IMR-90 (cell line): ENCODE results near the gene CAMTA1. TPM values are rescaled to one million over a fixed set of nuclear protein-coding genes. Genes with fewer than 3 reads are reported as not detected.
A peak's percentile ranks its signal among the peaks of the same experiment; 100 is the strongest.

Source experiments
- ATAC-seq: fragments of 200-7000 bp; cut with Tn5 transposase; 2 replicates; pipeline ENCODE4 v1.9.1; 2020; ENCODE audit warnings: low read depth, mild to moderate bottlenecking, moderate library complexity
- BruUV-seq: library from RNA; stranded (reverse); fragments of 400-500 nt; replicated peaks from 2 replicates; lab custom pipeline; 2021; lab: Mats Ljungman, UMichigan
- CTCF ChIA-PET: fragments of 300-600 bp; formaldehyde crosslinking; extraction: SDS; loops from one replicate; lab custom pipeline; 2021; ENCODE audit warnings: antibody characterized with exemption; lab: Yijun Ruan, JAX
- POLR2A ChIA-PET: fragments of 300-600 bp; sonication (Branson Sonifier 250); formaldehyde crosslinking; loops from one replicate; lab custom pipeline; 2022; ENCODE audit warnings: antibody characterized with exemption; ENCODE audit not compliant: unreplicated experiment; lab: Charles Lee
- DNase-seq: peaks from one replicate; pipeline ENCODE4 v3.0.0; 2013
- H2AFZ ChIP-seq: replicated peaks from 2 replicates; pipeline ENCODE3; 2013; ENCODE audit warnings: low read length, mild to moderate bottlenecking; ENCODE audit not compliant: poor library complexity
- H2AK5ac ChIP-seq: 2 replicates; pipeline ENCODE4 v1.6.1; 2013; ENCODE audit warnings: low read depth, low read length, inconsistent platforms
- H2AK9ac ChIP-seq: replicated peaks from 2 replicates; pipeline ENCODE3; 2013; ENCODE audit warnings: mild to moderate bottlenecking, low read depth, low read length, moderate library complexity; ENCODE audit not compliant: poor library complexity
- H2BK120ac ChIP-seq: 2 replicates; pipeline ENCODE4 v1.6.1; 2013; ENCODE audit warnings: low read depth, low read length, inconsistent platforms
- H2BK15ac ChIP-seq: 3 replicates; pipeline ENCODE4 v1.6.1; 2013; ENCODE audit warnings: low read depth, low read length, inconsistent platforms
- H2BK20ac ChIP-seq: 2 replicates; pipeline ENCODE4 v1.6.1; 2013; ENCODE audit warnings: low read depth, mild to moderate bottlenecking, inconsistent platforms, low read length, moderate library complexity
- H2BK5ac ChIP-seq: 2 replicates; pipeline ENCODE4 v1.6.1; 2013; ENCODE audit warnings: mild to moderate bottlenecking, low read depth, low read length, inconsistent platforms; ENCODE audit not compliant: poor library complexity, severe bottlenecking
- H3K14ac ChIP-seq: replicated peaks from 2 replicates; pipeline ENCODE4 v1.6.1; 2013; ENCODE audit warnings: low read depth, low read length, inconsistent platforms
- H3K18ac ChIP-seq: 2 replicates; pipeline ENCODE4 v1.6.1; 2013; ENCODE audit warnings: low read depth, low read length, control low read depth
- H3K23ac ChIP-seq: 2 replicates; pipeline ENCODE4 v1.6.1; 2013; ENCODE audit warnings: low read depth, low read length, inconsistent platforms
- H3K27ac ChIP-seq: 2 replicates; pipeline ENCODE4 v1.5.1; 2013; ENCODE audit warnings: mild to moderate bottlenecking, control low read depth, low read length; ENCODE audit not compliant: insufficient read depth
- H3K27me3 ChIP-seq: 2 replicates; pipeline ENCODE4 v1.6.1; 2013; ENCODE audit warnings: low read length; ENCODE audit not compliant: control insufficient read depth, insufficient read depth
- H3K36me3 ChIP-seq: 2 replicates; pipeline ENCODE4 v1.6.1; 2013; ENCODE audit warnings: low read length, mixed read lengths; ENCODE audit not compliant: control insufficient read depth, insufficient read depth
- H3K4ac ChIP-seq: 2 replicates; pipeline ENCODE4 v1.6.1; 2013; ENCODE audit warnings: low read depth, low read length, inconsistent platforms
- H3K4me1 ChIP-seq: 2 replicates; pipeline ENCODE4 v1.6.1; 2013; ENCODE audit warnings: low read length, mixed read lengths; ENCODE audit not compliant: control insufficient read depth, insufficient read depth
- H3K4me2 ChIP-seq: 2 replicates; pipeline ENCODE4 v1.6.1; 2013; ENCODE audit warnings: low read depth, mild to moderate bottlenecking, control low read depth, low read length, moderate library complexity
- H3K4me3 ChIP-seq: 2 replicates; pipeline ENCODE4 v1.5.1; 2013; ENCODE audit warnings: low read depth, mild to moderate bottlenecking, control low read depth, low read length, moderate library complexity; ENCODE audit not compliant: insufficient read depth
- H3K56ac ChIP-seq: 2 replicates; pipeline ENCODE4 v1.6.1; 2013; ENCODE audit warnings: low read length, inconsistent platforms; ENCODE audit not compliant: insufficient read depth; ENCODE audit errors: extremely low read depth
- H3K79me1 ChIP-seq, 2 experiments: 2 replicates each; pipeline ENCODE4 v1.6.1; 2013; ENCODE audit warnings: low read length in 2 of 2, inconsistent platforms in 1 of 2, low read depth in 1 of 2
- H3K9ac ChIP-seq: 2 replicates; pipeline ENCODE4 v1.6.1; 2013; ENCODE audit warnings: low read depth, low read length, control low read depth
- H3K9me1 ChIP-seq: 2 replicates; pipeline ENCODE4 v1.6.1; 2013; ENCODE audit warnings: low read length, inconsistent platforms; ENCODE audit not compliant: insufficient read depth
- H3K9me3 ChIP-seq: 2 replicates; pipeline ENCODE4 v1.6.1; 2013; ENCODE audit warnings: low read length; ENCODE audit not compliant: control insufficient read depth, insufficient read depth
- H4K20me1 ChIP-seq: 2 replicates; pipeline ENCODE4 v1.6.1; 2013; ENCODE audit warnings: low read length, inconsistent platforms; ENCODE audit not compliant: insufficient read depth
- H4K5ac ChIP-seq: 2 replicates; pipeline ENCODE4 v1.6.1; 2013; ENCODE audit warnings: mild to moderate bottlenecking, low read depth, low read length, control low read depth
- H4K8ac ChIP-seq, 2 experiments: 2 replicates each; pipeline ENCODE4 v1.6.1; 2013; ENCODE audit warnings: low read depth in 2 of 2, low read length in 2 of 2, control low read depth in 1 of 2, inconsistent platforms in 1 of 2
- H4K91ac ChIP-seq: 2 replicates; pipeline ENCODE4 v1.6.1; 2013; ENCODE audit warnings: low read depth, low read length, inconsistent platforms; ENCODE audit not compliant: insufficient read depth
- FOS ChIP-seq: fragments of 150-350 bp; IDR thresholded peaks from 2 replicates; pipeline ENCODE4 v1.6.1; 2016; ENCODE audit warnings: low read depth, low read length
- MXI1 ChIP-seq: IDR thresholded peaks from 2 replicates; pipeline ENCODE4 v1.6.1; 2012; ENCODE audit warnings: low read depth, mild to moderate bottlenecking, low read length, moderate library complexity, borderline replicate concordance
- RAD21 ChIP-seq: IDR thresholded peaks from 2 replicates; pipeline ENCODE4 v1.6.1; 2012; ENCODE audit warnings: low read length, improper control_type of control experiment
- WGBS, 2 experiments: methylation state at CpG; one replicate each; pipeline versions ENCODE4 v1.1.5 to v1.1.7; 2013; ENCODE audit warnings: missing lambda C conversion rate in 2 of 2; ENCODE audit not compliant: insufficient read length in 1 of 2; ENCODE audit errors: extremely low coverage in 2 of 2; 5-methylcytosine and 5-hydroxymethylcytosine counted together
- dilution Hi-C: fragments of 300-500 bp; cut with HindIII; formaldehyde crosslinking; loops from one replicate; pipeline ENCODE4 v1.14.3; 2018; ENCODE audit warnings: low sequenced_read_pairs; ENCODE audit not compliant: unreplicated experiment
- in situ Hi-C: fragments of 300-500 bp; cut with MboI; formaldehyde crosslinking; loops from 3 replicates; pipeline ENCODE4 v1.14.3; 2019; ENCODE audit warnings: low sequenced_read_pairs, inconsistent platforms, mixed read lengths
- intact Hi-C: fragments of 100-400 bp; cut with micrococcal nuclease; formaldehyde crosslinking; loops from 2 replicates; pipeline ENCODE4 v1.10.0; 2022
- polyA plus RNA-seq, 3 experiments: library from polyadenylated mRNA; depleted of rRNA; stranded (reverse); fragments of >200 nt; gene quantifications; 2 replicates each; pipeline ENCODE4 v1.2.3, GENCODE V29; 2012; ENCODE audit warnings: low replicate concordance in 1 of 3
- total RNA-seq: library from RNA; depleted of rRNA; stranded (reverse); fragments of >200 nt; gene quantifications from 2 replicates; pipeline ENCODE4 v1.2.3, GENCODE V29; 2012
- TF ChIP-seq, protein P1 (sequence below): conservative IDR thresholded peaks from 2 replicates; pipeline ENCODE4 v1.5.1; 2012; ENCODE audit warnings: mild to moderate bottlenecking, low read depth, low read length, improper control_type of control experiment

Gene CAMTA1
- total and polyA plus RNA-seq, 2 of the 4 experiments (the other 2 are of a cell fraction) = 35.5 to 74.3 TPM

- TF ChIP-seq FOS = peak; percentile 91; the same call in 1 of the 2 replicates
- peak; percentile 88 for TF ChIP-seq MXI1
Measured at GRCh38 chr1:6784560-6785317, 515 bp upstream of the CAMTA1 start (continued).

DNA sequence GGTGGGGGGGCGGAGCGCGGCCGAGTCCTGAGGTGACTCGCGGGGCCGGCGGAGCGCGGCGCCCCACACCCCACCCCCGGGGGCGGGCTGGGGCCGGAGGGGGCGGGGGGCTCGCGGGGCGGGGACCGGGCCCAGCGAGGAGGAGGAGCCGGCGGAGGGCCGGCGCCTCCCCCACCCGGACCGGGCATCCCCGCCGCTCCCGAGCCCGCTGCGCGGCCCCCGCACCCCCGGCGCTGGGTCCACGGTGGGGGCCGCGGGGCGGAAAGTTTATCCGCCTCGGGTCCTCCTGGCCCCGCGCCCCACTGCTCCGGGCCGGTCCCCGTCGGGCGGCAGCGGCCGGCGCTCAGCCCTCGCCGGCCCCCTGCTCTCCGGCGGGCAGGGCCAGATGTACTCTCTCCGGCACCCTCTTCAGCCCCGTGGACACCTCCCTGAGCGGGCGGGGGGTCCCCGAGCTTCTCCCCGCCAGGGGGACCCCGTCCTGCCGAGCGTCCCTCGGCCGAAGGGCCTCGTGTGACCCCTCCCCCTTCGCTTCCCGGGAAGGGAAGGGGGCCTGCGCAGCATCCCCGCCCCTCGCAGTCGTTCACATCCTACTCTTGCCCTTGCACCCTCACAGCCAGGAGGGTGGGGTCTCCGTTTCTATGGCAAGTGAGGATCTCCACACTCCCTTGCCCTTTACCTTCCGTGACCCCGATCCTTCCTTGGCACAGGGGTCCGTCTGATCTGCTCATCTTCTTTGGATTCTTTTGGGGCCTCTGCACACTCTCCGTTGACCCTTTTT lies 663 bp downstream of the CAMTA1 start:
- ChIA-PET CTCF (interaction anchor here (1.5 kb wide), 1 partner anchor 66 kb away, joined by 5 read pairs; no protein-coding TSS in a partner anchor), POLR2A (no interaction called here)
- Histone ChIP-seq H3K23ac (peak overlapping the region; percentile 92), H3K14ac (peak overlapping the region; percentile 54; the same call in 1 of the 2 replicates), H2AFZ (peak overlapping the region; percentile 88), H2BK5ac (peak overlapping the region; percentile 43), H3K9ac (peak overlapping the region; percentile 89), H2AK9ac (peak overlapping the region; percentile 89), H2BK20ac (no peak overlapping the region), H3K4me1 (peaks cover 3% of the 10 kb centered on the region), H3K4me3 (peak overlapping the region; percentile 71), H3K9me1 (peaks cover 11% of the 10 kb centered on the region), H3K36me3 (no peaks in the 10 kb centered on the region; the same call in 1 of the 2 replicates), H2AK5ac (peak overlapping the region; percentile 87), H4K5ac (no peak overlapping the region), H3K79me1 (peaks cover 29 to 46% of the 10 kb centered on the region in 2 experiments), H2BK15ac (no peak overlapping the region), H3K18ac (peak overlapping the region; percentile 4; the same call in 1 of the 2 replicates), H4K8ac (peak overlapping the region in 1 of 2 experiments; percentile 40; a peak in 1 of 4 replicates), H3K9me3 (no peaks in the 10 kb centered on the region), H3K27me3 (no peaks in the 10 kb centered on the region), H4K20me1 (peaks cover 35% of the 10 kb centered on the region; the same call in 1 of the 2 replicates), H3K4ac (peak overlapping the region; percentile 48), H4K91ac (peak overlapping the region; percentile 13; the same call in 1 of the 2 replicates), H2BK120ac (no peak overlapping the region), H3K27ac (peak overlapping the region; percentile 73), H3K56ac (no peak overlapping the region; the same call in 1 of the 2 replicates), H3K4me2 (peak overlapping the region; percentile 98)
- in situ Hi-C loops (no loop called here), dilution Hi-C loops (no loop called here), intact Hi-C loops (no loop called here)
- no peak for TF ChIP-seq RAD21
- TF ChIP-seq, protein P1, sequence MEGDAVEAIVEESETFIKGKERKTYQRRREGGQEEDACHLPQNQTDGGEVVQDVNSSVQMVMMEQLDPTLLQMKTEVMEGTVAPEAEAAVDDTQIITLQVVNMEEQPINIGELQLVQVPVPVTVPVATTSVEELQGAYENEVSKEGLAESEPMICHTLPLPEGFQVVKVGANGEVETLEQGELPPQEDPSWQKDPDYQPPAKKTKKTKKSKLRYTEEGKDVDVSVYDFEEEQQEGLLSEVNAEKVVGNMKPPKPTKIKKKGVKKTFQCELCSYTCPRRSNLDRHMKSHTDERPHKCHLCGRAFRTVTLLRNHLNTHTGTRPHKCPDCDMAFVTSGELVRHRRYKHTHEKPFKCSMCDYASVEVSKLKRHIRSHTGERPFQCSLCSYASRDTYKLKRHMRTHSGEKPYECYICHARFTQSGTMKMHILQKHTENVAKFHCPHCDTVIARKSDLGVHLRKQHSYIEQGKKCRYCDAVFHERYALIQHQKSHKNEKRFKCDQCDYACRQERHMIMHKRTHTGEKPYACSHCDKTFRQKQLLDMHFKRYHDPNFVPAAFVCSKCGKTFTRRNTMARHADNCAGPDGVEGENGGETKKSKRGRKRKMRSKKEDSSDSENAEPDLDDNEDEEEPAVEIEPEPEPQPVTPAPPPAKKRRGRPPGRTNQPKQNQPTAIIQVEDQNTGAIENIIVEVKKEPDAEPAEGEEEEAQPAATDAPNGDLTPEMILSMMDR = peak; percentile 26; the same call in 1 of the 2 replicates
- BruUV-seq = no TSS peak
- peak; percentile 40 for ATAC-seq
- peak; percentile 15 for DNase-seq
- 8% methylated on average over 5 of the region's 78 CpGs; no CpG with 5 or more reads in 1 of the 2 experiments for WGBS, 2 experiments
